DOHH2 (cell line): ENCODE measurements around the gene LRRC27.

Experiments
- H3F3A ChIP-seq: fragments of 200-600 bp; sonication (generic), shearing (Covaris generic); 2 replicates; pipeline ENCODE4 v1.6.0; 2016; ENCODE audit warnings: antibody characterized with exemption, mild to moderate bottlenecking; ENCODE audit not compliant: control insufficient read depth, insufficient read depth
- H3K27ac ChIP-seq: fragments of 200-600 bp; sonication (generic); 2 replicates; pipeline ENCODE4 v1.5.1; 2014; ENCODE audit warnings: low read depth, mild to moderate bottlenecking, low read length, moderate library complexity
- H3K27me3 ChIP-seq: fragments of 200-600 bp; sonication (generic); 2 replicates; pipeline ENCODE4 v1.6.1; 2014; ENCODE audit warnings: mild to moderate bottlenecking, low read length, mixed read lengths; ENCODE audit not compliant: control insufficient read depth
- H3K36me3 ChIP-seq: fragments of 200-600 bp; sonication (generic); 2 replicates; pipeline ENCODE4 v1.6.1; 2014; ENCODE audit warnings: mild to moderate bottlenecking, low read length, moderate library complexity, mixed read lengths; ENCODE audit not compliant: control insufficient read depth
- H3K4me1 ChIP-seq: fragments of 200-600 bp; sonication (generic); 2 replicates; pipeline ENCODE4 v1.6.1; 2014; ENCODE audit warnings: mild to moderate bottlenecking, low read length, mixed read lengths; ENCODE audit not compliant: control insufficient read depth
- H3K4me2 ChIP-seq: fragments of 200-600 bp; sonication (generic); 2 replicates; pipeline ENCODE4 v1.6.0; 2014; ENCODE audit warnings: mild to moderate bottlenecking, low read length, moderate library complexity
- H3K4me3 ChIP-seq: fragments of 200-600 bp; sonication (generic); 2 replicates; pipeline ENCODE4 v1.5.1; 2014; ENCODE audit warnings: mild to moderate bottlenecking, low read length, mixed read lengths
- H3K79me2 ChIP-seq: fragments of 200-600 bp; sonication (generic); 2 replicates; pipeline ENCODE4 v1.6.1; 2014; ENCODE audit warnings: mild to moderate bottlenecking, low read length, mixed read lengths; ENCODE audit not compliant: control insufficient read depth
- H3K9me2 ChIP-seq: fragments of 200-600 bp; sonication (generic); replicated peaks from 2 replicates; pipeline ENCODE4 v1.6.1; 2014; ENCODE audit warnings: mild to moderate bottlenecking, low read length, mixed read lengths; ENCODE audit not compliant: control insufficient read depth
- H3K9me3 ChIP-seq: fragments of 200-600 bp; sonication (generic); 2 replicates; pipeline ENCODE4 v1.6.1; 2014; ENCODE audit warnings: antibody characterized with exemption, low read length, mixed read lengths; ENCODE audit not compliant: control insufficient read depth, insufficient read depth
- H4K20me1 ChIP-seq: fragments of 200-600 bp; sonication (generic); 2 replicates; pipeline ENCODE4 v1.6.0; 2014; ENCODE audit warnings: low read depth, mild to moderate bottlenecking, antibody characterized with exemption, low read length, moderate library complexity; ENCODE audit not compliant: control insufficient read depth, insufficient read depth
- CTCF ChIP-seq: fragments of 200-600 bp; sonication (generic); IDR thresholded peaks from one replicate; pipeline ENCODE4 v1.5.1; 2014; ENCODE audit warnings: antibody characterized with exemption, mild to moderate bottlenecking, low read depth, low read length; ENCODE audit not compliant: poor library complexity, severe bottlenecking
- EZH2phosphoT487 ChIP-seq: fragments of 200-600 bp; sonication (generic); IDR thresholded peaks from 2 replicates; pipeline ENCODE4 v1.6.1; 2017; ENCODE audit warnings: borderline replicate concordance, mild to moderate bottlenecking, antibody characterized with exemption, low read length, moderate library complexity, mixed read lengths

LRRC27 gene

GRCh38 chr10:132361581-132362101 is 29.6 kb downstream of the LRRC27 start:
- Histone ChIP-seq H3K9me2 (no peaks in the 10 kb centered on the region), H3K79me2 (no peaks in the 10 kb centered on the region), H4K20me1 (no peaks in the 10 kb centered on the region), H3F3A (no peaks in the 10 kb centered on the region), H3K27ac (no peak overlapping the region), H3K36me3 (no peaks in the 10 kb centered on the region), H3K4me2 (no peak overlapping the region), H3K27me3 (no peaks in the 10 kb centered on the region), H3K4me1 (no peaks in the 10 kb centered on the region), H3K4me3 (no peak overlapping the region), H3K9me3 (peaks cover 5% of the 10 kb centered on the region; the same call in 1 of the 2 replicates)
- TF ChIP-seq CTCF = no peak
- no peak for TF ChIP-seq EZH2phosphoT487

GRCh38 chr10:132362151-132362611 is 30.2 kb downstream of the LRRC27 start:
- H3K4me3 ChIP-seq = no peak overlapping the region
- no peaks in the 10 kb centered on the region for H3K4me1 ChIP-seq
- no peaks in the 10 kb centered on the region for H3K79me2 ChIP-seq
- no peaks in the 10 kb centered on the region for H3K9me2 ChIP-seq
- no peak overlapping the region for H3K4me2 ChIP-seq
- no peaks in the 10 kb centered on the region for H3K36me3 ChIP-seq
- no peak overlapping the region for H3K27ac ChIP-seq
- TF ChIP-seq EZH2phosphoT487 (no peak), CTCF (no peak)
- no peaks in the 10 kb centered on the region for H3F3A ChIP-seq
- H3K27me3 ChIP-seq = no peaks in the 10 kb centered on the region
- peaks cover 5% of the 10 kb centered on the region; the same call in 1 of the 2 replicates for H3K9me3 ChIP-seq
- H4K20me1 ChIP-seq = no peaks in the 10 kb centered on the region

GRCh38 chr10:132363376-132363775 is 31.4 kb downstream of the LRRC27 start:
- TF ChIP-seq EZH2phosphoT487 (no peak), CTCF (no peak)
- Histone ChIP-seq H3K9me2 (no peaks in the 10 kb centered on the region), H3K4me1 (no peaks in the 10 kb centered on the region), H3K4me2 (no peak overlapping the region), H3K36me3 (no peaks in the 10 kb centered on the region), H3F3A (no peaks in the 10 kb centered on the region), H3K9me3 (peaks cover 5% of the 10 kb centered on the region; the same call in 1 of the 2 replicates), H4K20me1 (no peaks in the 10 kb centered on the region), H3K27me3 (no peaks in the 10 kb centered on the region), H3K27ac (no peak overlapping the region), H3K79me2 (no peaks in the 10 kb centered on the region), H3K4me3 (no peak overlapping the region)
